HG03045 (cell line): ENCODE measurements around the gene UBL3.
A peak's percentile ranks its signal among the peaks of the same experiment; 100 is the strongest.

Experiments
- ATAC-seq: cut with Tn5 transposase; IDR thresholded peaks from one replicate; pipeline ENCODE4 v1.9.1; 2021; ENCODE audit warnings: mild to moderate bottlenecking, moderate library complexity; ENCODE audit not compliant: unreplicated experiment

UBL3 gene

DNA sequence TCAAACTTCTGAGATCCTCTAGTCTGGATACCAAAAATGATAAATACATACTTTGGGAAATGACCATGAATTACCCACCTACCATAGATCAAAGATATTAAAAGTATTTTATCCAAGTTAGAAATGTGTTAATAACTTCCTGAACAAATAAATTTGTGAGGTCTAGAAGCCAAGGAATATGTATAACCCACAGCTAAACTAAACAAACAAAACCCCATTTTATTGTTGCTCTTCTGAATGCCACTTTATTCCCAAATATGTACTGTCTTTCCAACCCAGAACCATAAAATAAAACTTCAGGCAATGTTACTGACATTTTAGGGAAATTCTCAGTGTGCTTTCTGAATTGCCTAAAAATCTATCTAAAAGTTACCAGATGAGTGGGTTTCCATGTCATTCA is 35.1 kb downstream of the UBL3 start:
- ATAC-seq = no peak

DNA sequence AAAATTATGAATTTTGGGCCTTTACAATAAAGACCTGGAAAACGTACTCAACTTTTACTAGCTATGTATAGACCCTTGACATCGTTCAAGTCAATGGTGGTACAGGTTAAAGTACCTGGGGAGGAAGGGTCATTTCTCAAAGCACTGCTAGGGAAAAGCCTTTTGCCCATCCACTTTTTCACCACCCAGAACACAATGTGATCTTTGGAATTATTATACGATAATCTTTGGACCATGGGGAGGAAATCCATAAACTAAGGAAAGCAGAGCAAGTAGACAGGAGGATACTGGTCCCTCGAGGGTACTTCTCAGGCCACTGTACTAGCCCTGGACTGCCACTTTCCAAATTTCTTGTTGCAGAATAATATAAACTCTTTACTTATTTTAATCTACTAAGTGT is 39.5 kb downstream of the UBL3 start:
- ATAC-seq = no peak

DNA sequence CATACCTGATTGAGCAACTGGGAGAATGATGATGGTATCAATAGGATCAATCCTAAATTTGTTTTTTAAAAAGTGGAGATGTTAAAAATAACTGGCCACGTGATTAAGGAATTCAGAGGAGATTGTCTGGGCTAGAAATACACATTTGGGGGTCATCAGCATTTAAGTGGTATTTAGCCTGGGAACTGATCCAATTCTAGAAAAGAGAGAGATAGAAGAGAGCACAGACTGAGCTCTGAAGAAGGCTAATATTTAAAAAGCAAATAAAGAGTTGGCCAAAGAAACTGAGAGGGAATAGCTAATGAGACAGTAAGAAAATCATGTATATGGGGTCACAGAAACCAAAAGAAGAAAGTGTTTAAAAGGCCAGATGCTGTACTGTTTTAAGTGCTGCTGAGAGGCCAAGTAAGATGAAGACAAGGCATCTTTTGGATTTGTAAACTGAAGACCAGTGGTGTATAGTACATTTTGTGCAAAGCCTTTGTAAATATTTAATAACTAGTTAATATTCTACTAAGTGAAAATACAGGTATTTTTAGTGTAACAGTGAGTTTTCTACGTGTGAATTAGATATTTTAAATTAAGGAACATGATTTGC is 40.2 kb downstream of the UBL3 start:
- peak; percentile 46 for ATAC-seq

DNA sequence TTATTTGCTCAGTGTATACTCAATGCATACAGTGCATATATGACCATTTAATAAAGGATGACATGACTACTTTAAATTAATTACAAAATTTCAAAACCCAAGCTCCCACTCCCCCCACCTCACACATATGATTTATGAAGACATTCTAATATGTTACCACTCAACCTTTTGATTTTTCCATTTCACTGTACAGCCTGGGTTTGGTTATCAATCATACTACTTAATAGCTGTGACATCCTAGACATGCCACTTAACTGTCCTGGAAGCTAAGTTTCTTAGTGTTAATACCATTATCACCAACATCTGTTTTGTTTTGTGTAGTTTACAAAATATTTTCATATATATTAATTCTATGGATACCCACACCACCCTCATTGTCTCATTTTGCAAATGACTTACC is 42.2 kb downstream of the UBL3 start:
- ATAC-seq = no peak

DNA sequence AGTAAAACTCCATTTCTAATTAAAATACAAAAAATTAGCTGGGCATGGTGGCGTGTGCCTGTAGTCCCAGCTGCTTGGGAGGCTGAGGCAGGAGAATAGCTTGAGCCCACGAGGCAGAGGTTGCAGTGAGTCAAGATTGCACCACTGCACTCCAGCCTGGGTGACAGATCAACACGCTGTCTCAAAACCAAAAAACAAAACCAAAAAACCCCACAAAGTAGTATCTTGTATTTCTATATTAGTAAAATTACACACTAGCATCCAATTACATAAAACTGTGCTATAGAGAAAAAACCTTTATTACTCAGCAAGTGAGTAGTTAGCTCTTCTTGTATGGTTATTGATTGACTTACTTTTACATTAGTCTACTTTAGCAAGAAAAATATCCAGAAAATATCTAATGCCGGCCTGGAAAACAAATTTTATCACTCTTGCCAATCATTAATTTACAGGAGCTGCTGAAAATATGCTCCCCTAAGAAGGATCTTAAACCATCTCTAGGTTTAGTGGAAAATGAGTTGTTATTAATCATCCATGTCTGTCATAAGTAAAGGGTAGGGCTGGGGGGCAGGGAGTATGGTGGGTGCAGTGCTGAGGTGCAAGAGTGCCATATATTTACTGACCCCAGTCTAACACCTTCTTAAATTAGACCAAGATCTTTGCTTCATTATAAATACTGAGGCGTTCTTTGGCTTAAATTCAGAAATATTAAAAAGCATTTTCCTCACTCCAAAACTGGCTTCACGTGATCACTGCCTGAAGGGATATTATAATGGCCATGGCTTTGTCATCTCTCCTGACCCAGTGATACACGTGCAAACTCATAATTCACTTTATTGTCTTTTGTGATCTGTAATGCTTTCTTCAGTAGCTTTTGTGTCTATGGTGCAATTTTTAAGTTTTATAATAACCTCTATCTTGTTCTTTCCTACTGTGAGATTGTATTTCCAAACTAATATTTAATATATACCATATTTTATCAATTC is 44.1 kb downstream of the UBL3 start:
- no peak for ATAC-seq

DNA sequence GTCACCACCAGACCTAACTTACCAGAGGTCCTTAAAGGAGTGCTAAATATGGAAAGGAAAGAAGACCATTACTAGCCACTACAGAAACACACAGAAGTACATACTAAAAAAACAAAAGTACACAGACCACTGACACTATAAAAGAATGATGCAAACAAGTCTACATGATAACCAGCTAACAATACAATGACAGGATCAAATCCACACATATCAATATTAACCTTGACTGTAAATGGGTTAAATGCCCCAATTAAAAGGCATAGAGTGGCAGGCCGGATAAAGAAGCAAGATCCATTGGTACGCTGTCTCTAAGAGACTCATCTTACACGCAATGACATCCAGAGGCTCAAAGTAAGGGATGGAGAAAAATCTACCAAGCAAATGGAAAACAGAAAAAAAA is 47.2 kb downstream of the UBL3 start:
- ATAC-seq = no peak

DNA sequence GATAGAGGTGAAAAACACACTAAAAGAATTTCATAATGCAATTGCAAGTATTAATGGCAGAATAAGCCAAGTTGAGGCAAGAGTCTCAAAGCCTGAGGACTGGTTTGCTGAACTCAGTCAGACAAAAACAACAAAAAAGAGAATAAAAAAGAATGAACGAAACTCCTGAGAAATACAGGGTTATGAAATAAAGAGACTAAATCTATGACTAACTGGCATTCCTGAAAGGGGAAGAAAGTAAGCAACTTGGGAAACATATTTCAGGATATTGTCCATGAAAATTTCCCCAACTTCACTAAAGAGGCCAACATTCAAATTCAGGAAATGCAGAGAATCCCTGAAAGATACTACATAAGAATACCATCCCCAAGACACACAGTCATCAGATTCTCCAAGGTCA is 47.8 kb downstream of the UBL3 start:
- no peak for ATAC-seq

DNA sequence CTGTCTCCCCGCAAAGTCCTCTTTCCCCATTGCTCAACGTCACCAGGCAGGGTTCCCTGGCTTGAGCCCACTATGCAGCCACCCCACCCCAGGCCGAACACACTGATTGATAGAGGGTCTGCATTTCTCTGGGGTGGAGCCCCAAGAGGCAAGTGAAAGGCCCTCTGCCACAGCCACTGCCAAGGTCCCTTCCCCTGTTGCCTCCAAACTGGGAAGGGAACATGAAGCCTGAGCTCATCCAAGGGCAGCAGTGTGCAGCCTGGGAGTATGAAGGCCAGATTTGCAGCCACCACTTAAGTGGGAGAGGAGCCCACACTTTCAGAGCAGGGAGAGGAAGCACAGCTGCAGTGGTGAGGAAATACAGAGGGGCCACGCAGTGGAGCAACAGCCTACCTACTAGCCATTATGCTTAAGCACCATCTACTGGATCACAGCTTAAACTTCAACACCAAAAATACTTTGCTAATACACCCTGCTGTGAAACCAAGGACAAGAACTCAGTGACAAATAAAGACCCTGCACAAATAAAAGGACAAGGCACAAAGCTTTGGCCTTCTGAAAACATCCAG is 48.6 kb downstream of the UBL3 start:
- ATAC-seq = no peak

DNA sequence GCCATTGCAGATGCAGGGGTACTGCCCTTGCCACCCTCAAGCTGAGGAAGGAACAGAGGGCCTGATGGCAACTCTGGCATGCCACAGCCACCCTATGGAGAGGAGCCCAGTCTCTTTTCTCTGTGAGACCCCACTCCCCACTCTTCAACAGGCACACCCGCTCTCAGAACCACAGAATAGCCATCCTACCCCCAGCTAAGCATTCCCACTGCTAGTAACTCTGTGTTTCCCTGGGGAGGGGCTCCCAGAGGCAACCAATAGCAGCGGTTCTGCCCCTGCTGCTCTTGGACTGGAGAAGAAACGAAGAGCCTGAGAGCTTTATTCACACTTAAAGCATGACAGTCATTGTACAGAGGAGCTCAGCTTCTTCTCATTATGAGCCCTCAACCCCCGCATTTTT is 49.3 kb downstream of the UBL3 start:
- no peak for ATAC-seq

DNA sequence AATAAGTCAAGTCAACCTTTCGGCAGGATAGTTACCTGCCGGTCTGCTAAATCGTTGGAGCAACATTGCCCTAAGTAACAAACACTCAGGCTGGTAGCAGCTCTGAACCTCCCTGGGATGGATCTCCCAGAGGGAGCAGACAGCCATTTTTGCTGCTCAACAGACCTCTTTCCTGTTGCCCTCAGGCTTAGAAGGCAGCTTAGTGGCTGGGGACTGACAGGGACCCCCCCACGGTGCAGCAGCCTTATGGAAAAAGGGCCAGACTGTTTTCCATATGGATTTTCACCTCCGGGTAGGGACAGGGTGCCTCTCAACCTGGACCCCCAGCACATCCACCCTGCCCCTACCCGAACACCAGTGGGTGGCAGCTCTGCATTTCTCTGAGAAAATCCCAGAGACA is 49.7 kb downstream of the UBL3 start:
- no peak for ATAC-seq

DNA sequence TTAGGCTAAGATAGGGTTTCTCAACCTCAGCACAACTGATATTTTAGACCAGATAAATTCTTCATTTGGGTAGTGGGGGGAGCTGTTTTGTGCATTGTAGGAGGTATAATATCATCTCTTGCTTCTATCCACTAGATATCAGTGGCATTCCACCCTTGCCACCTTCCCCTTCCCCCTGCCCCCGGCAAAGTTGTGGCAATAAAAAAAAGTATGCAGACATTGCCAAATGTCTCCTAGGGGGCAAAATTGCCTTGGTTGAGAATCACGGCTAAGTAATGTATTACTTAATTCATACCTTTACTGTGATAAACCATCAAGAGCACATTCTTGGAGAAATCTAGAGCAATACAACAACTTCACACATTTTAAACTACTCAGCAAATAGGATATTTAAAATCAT is 51.4 kb downstream of the UBL3 start:
- ATAC-seq = no peak

DNA sequence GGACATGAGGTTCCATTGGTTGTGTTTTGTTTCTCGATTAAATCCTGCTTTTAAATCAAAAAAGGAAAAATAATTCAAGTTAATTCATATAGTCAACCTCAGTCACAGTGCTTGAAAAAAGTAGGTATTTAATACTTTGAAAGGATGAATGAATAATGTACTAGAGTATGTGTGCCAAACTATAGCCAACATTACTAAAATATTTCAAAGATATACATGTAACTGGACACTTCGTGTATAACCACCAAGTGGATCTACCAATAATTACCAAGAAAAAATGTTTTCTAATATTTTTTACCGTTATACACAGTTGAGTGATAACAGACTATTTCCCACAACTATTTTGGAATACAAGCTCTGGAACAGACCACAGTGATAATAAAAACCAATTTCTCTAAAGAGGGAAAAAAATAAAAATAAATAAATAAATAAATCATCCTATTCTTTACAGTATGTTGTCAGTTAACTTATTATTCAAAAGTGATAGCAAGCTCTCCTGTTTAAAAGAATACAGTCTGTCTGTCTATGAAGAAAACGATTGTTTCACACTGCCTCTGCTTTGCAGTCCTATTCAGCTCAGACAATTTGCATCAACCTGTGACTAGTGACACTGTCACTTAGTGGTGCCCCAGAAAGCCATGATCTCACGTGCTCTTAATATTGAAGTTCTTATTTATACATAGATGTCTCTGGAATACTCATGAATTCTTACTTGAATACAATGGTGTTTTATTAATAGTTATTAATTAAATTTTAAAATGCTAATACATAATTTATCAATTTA is 58.2 kb downstream of the UBL3 start:
- ATAC-seq = no peak

DNA sequence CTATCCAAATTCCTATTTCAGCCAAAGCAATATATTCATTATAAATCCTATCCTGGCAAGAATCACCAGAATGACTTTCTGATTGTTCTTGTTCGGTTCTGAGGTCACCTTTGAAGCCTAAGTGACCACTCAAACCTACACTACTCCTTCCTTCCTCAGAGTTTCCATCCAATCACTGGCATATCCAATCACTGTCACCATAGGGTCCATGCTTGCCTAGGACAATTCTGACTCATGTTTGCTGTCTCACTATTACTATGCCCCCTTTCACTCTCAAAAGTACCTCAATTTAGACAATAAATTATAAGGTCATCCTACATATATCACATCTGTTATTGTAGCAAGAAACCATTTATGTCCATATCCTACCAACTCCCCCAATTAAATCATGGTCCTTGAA is 58.9 kb downstream of the UBL3 start:
- ATAC-seq = no peak

DNA sequence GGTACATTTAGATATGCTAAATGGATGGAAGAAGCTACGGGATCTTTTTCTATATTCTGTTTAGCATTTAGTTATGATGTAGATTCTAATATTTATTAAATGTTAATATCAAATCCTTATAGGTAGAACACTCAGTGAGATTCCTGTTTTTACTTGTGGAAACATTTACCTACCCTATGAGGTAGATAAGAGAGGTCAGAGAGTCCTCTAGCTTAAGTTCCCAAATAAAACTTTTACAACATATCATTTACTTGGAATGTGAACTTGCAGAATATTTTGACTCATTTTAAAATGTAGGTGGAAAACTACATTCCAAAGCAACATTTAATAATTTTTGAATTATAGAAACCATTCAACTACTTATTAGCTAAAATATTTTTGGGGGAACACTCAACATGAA is 63.7 kb downstream of the UBL3 start:
- ATAC-seq = no peak

DNA sequence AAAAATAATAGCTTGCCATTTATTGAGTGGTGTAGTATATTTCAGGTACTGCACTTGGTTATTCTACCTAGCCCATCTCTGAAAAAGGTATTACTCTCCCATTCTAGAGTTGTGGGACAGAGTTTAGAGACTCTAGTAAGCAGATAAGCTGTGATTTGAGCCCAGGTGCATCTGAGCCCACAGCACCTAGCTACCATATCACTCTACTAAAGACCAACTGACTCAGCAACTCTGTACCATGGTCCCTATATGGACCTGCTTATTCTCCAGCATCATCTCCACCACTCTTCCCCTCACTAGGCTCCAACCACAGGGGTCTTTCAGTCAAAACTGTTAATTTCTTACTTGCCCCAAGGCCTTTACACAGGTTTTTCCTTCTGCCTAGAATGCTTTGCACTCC is 64.4 kb downstream of the UBL3 start:
- no peak for ATAC-seq

DNA sequence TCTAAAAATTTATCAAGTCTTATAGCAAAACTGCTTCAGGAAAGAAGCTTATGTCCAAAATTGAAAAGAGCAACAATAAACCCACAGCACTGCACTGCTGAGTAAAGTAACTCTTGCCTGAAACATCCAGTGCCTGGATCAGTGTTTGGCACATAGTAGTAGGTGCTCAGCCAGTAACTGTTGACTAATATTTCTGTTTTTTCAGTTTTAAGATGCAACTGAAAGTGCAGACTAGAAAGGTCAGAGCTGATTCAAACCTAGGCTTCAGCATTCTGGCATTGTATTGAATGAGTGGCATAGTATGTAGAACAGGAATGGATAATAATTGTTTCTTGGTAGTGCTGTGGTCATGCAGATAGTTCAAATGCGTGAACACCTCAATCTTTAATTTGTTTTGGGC is 67.6 kb downstream of the UBL3 start:
- ATAC-seq = no peak

DNA sequence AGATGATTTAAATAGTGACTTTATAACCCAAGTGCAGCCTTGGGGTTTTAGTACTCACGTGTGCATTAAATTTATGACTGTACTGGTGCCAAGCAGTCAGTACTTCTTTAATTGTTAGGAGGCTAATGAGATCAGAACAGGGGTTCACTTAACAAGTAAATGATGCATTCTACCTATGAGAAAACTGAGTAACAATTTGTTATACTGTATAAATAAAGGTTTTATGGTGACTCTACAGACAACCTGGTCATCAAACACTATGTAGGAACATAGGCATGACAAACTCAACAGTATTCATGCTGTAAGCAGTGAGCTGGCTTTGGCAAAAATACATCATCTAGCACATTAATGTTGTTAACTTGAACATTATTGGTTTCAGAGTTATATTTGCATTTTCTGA is 75.6 kb downstream of the UBL3 start:
- ATAC-seq = no peak

DNA sequence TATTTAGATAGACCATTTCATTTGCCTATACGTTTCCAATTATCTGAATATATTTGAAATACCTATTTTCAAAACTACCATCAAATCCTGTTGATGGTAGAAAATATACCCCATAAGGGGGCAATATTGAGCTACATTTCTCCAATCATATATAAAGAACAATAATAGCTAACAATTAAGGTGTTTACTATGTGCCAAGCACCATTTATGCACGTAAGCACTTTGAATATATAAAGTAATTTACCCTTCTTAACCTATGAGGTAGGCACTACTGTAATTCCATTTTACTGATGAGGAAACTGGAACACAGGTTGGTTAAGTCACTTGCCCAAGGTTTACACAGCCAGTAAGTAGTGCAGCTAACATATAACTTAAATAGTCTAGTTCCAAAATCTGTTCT is 79.2 kb downstream of the UBL3 start:
- no peak for ATAC-seq

DNA sequence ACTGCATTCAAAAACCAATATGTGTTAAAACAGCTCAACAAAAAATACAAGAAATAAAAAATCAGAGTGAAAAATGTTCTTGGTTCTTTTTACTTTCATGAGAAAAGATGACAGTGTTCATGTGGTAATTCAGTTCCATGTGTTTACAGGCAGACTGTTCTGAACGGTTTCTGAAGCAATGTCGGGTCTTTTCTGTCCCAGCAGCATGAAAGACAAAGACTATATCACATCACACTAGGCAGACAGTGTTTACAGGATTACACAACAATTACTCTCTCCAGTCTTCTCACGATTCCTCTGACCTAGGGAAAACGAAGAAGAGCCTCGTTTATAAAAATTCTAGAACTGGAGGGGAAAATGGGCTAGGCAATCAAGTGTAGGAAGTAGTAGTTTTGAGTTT is 83.4 kb downstream of the UBL3 start:
- ATAC-seq = no peak

DNA sequence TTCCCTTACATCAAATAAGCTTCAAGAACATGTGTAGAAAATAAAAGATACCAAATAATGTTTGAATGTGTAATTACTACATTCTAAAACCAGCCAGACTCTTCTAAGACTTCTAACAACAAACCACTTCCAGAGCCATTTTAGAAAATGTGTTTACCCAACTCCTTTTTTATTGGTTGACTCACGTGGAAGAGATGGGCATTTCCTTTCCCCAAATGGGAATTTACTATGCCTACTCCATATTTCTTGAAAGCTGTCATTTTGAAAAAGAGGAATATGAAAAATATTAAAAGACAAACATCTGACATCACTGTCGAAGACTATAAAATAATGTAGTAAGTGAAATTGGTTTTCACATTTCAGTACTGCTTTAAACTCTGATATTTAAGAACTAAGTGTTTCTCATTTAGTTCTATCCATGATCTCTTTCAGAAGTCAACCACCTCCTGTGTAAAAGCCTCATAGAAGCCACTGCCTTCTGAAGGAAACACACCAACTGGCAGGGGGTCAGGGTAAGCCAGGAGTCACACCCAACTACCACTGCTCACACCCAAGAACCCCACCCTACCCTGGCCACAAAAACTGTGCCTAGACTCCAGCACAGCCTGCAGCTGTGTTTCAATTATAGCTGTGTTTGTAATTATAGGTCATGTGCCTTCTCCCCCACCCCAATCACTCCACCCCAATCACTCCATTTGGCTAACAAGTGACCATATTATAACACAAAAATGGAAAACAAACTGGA is 86.8 kb downstream of the UBL3 start:
- ATAC-seq = no peak

DNA sequence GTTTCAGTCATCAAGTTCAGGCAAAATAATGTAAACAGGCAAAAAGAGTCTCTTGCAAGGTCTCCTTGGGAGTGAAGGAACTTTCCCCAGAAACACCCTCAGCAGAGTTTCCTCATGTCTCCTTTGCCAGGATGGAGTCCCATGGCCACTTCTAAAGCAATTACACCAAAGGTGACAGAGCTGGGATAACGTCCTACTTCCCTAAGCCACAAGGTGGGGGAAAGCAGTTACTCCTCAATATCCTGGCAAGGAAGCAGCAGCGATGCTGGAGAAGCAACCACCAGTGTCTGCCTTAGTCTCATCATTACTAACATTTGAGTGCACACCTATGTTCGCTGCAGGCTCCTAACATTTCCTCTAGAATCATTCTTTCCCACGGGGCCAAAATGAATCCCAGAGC is 88.6 kb downstream of the UBL3 start:
- ATAC-seq = no peak
